HG02840 (cell line): Measurements from ENCODE around the gene OXNAD1.

Experiments used
- ATAC-seq: cut with Tn5 transposase; IDR thresholded peaks from one replicate; pipeline ENCODE4 v1.9.1; 2021; ENCODE audit warnings: mild to moderate bottlenecking, moderate library complexity, moderate number of reproducible peaks; ENCODE audit not compliant: unreplicated experiment, low FRiP score

OXNAD1 gene

GRCh38 chr3:16245609-16246008 lies 19.4 kb upstream of the OXNAD1 start:
- ATAC-seq = no peak

DNA sequence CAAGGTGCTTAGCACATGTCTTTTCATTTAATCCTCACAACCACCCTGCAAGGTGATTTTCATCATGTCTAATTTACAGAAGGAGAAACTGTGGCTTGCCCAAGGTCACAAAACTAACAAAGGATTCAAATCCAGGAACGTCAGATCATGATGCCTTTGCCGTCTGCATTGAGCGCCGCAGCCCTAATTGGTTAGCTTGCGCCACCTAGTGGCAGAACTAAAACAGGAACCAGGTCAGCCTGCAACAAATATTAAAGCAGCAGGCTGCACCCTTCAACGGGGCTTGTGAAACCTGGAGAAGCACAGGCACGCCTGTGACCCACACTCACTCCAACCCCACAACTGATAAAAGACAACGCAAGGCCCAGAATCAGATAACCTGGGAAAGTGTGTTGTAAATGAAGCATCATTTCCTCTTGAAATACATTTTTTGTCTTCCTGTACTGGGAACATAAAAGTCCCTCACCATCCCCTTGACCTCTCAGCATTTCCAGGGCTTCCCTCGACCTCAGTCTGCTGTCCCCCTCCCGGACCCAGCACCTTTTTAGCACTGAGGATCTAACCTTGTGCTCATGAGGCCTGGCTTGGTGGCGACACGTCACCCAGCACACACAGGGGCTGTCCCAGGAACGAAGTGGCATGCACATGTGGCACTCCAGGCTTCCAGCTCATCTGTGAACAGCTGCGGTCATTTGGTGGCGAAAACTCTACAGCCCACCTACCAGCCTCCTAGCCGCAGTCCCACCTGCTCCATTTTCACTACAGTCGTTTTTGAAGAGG lies 17.5 kb upstream of the OXNAD1 start:
- ATAC-seq = peak; percentile 51

GRCh38 chr3:16248556-16248955 lies 16.5 kb upstream of the OXNAD1 start:
- no peak for ATAC-seq

- ATAC-seq = no peak
Measured at GRCh38 chr3:16249336-16249735, 15.7 kb upstream of the OXNAD1 start.

- no peak for ATAC-seq
Measured at GRCh38 chr3:16249886-16250285, 15.1 kb upstream of the OXNAD1 start.

DNA sequence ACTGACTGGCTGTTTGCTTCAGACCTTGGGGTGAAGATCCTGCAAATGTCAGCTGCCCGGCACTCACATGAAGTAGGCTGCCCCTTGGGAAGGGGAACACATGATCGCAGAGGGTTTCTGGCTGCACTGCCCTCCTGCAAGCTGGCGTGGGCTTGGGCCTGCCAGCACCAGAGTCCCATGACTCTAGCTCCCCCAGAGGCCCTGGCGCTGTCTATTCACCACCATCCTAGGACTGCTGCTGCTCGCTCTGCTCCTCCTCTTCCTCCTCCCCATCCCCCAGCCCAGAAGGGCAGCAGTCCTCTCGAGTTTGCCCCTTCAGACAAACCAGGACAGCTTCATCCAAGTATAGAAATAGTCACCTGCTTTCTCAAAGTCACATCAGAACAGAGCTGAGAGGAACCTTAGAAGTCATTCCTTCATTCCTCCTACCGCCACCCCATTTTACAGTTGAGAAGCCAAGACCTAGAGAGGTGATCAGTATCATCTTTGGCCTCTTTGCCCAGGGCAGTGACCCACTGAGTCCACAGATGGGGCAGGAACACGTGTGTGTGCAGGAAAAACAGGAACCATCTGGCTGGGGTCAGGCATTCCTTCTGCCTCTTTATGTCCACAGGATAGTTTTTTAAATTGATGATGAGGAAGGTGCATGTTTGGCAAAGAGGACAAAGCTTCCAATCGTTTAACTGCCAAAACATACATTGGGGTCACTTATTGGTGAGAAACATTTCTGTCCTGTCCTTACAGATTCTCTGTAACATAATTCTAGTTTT lies 13.5 kb upstream of the OXNAD1 start:
- no peak for ATAC-seq

- ATAC-seq = no peak
Measured at GRCh38 chr3:16252243-16252978, 12.6 kb upstream of the OXNAD1 start.

GRCh38 chr3:16252988-16253387 lies 12.0 kb upstream of the OXNAD1 start:
- no peak for ATAC-seq

GRCh38 chr3:16253601-16254000 lies 11.4 kb upstream of the OXNAD1 start:
- no peak for ATAC-seq

- no peak for ATAC-seq
Measured at GRCh38 chr3:16254916-16255315, 10.1 kb upstream of the OXNAD1 start.

DNA sequence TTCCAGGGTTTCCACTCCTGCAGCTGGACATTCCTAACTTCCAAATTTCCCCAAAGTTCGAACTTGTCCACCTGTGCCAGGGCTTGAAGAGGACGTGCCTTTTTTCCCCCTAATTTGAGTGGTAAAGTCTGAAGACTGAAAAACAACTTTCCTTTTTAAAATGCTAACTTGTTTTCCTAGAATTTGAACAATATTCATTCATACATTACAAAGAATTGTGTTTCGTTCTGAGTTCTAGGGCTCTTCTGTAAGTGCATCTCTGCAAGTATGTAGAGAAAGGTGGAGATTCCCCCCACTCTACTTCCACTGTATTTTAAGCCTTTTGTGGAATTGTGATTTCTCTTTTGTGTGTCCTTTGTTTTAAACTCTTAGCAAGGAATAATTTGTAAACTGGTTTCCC lies 9.7 kb upstream of the OXNAD1 start:
- ATAC-seq = no peak

- no peak for ATAC-seq
Measured at GRCh38 chr3:16255726-16256125, 9.3 kb upstream of the OXNAD1 start.

DNA sequence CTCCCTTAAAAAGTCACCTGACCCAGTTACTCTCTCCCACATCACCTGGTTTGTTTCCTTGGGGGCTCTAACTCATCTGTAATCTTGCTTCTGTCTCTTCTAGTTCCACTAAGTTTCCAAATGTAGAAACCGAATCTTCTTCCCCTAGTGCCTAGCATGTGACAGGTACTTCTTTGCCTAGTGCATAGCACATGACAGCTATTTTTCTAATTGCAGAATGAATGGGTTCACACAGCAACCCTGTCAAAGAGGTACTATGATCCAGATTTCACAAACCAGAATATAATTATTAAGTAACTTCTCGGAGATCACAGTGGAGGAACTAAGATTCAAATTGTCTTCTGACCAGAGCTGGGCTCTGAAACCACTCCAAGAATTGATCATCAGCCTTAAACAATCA lies 7.7 kb upstream of the OXNAD1 start:
- ATAC-seq = no peak

GRCh38 chr3:16258177-16258576 lies 6.8 kb upstream of the OXNAD1 start:
- ATAC-seq = no peak

GRCh38 chr3:16258866-16259265 lies 6.1 kb upstream of the OXNAD1 start:
- no peak for ATAC-seq

GRCh38 chr3:16260046-16260445 lies 5.0 kb upstream of the OXNAD1 start:
- ATAC-seq = no peak

DNA sequence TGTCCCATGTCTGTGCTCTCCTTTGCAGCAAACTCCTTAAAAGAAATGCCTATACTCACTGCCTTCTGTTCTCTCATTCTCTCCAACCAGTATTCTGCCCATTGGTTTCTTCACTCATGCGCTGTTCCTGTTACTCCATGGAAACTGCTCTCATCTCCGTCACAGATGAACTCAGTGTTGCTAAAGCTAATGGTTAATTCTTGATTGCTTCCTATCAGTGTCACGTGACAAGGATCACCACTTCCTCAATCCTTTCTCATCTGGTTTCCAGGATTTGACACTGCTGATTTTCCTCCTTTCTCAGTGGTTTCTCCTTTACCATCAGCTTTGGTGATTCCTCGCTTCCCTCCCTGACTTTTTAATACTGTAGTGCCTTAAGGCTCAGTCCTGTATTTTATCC lies 2.8 kb upstream of the OXNAD1 start:
- no peak for ATAC-seq

DNA sequence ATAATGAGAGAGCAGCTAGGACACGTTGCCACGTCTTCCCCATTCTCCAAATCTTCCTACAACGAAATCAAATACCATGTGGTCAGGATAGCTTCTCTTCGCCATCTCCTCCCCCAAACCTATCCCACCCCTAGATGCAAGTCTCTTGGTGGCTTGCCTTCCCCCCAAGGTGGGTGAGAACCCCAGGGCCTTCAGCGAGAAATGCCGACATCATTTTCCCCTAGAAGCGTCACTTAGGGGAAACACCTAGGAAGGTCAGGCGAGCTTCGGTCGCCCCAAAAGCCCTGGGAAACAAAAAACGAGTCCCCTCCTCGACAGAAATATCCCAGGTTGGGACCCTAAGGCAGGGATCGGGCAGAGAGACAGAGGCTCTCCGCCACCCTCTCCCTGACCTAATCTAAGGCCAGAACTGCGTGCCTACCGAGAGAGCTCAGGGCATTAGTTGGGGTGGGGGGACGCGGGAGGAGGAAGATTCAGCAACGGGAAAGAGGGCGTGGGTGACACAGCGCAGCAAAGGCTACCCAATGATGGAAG lies 771 bp upstream of the OXNAD1 start:
- ATAC-seq = no peak

DNA sequence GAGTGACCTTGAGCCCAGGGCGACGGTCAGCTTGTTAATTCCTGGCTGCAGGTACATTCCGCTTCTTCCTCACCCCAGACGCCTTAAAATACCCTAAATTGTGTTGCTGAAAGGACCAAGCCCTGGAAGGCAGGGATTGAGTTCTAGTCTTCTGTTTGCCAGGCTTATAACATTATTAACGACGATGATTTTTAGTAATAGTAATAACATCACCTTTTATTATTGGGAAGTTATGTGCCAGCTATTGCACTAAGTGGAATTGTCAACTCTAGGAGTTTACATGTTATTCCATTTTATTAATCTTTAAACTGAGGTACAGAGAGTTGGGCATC lies 409 bp downstream of the OXNAD1 start:
- ATAC-seq = no peak

DNA sequence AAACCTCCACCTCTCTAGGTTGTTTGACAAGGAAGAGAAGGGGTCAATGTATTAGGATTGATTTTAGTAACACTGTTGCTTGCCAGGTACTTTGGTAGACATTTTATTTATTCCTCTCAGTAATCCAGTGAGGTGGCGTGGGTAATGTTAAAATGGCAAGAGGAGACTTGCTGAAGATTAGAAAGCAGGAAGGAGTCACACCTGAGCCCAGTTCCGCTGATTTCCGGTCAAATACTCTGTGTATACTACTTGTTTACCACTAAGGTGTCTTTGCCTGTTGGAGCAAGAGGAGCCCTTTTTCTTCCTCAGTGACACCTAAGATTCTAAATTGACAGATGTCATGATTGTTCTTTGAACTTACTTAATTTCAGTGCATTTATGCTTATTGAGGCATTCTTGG lies 1.7 kb downstream of the OXNAD1 start:
- no peak for ATAC-seq

DNA sequence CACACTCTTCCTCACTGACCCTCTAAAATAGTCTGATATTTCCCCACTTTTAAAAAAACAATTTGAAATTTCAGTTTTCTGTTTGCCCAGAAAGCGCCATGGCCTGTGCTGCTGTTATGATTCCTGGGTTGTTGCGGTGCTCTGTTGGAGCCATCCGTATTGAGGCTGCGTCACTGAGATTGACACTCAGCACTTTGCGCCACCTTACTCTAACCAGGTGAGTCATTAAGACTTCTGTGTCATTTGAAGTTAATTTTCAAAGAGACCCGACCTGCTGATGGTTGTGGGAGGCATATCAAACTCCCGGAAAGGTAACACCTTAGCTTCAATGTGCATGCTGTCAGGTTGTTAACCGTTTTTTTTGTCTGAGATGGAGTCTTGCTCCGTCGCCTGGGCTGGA lies 5.8 kb downstream of the OXNAD1 start:
- ATAC-seq = no peak
